Smooth muscle cell of the brain vasculature (primary cell): ENCODE results near the gene EXOSC2.

Experiments
- DNase-seq: peaks from one replicate; pipeline ENCODE4 v3.0.0-alpha.2; 2012; ENCODE audit warnings: low read depth, low spot score

The EXOSC2 gene

GRCh38 chr9:130738281-130738680 is 44.7 kb downstream of the EXOSC2 start:
- DNase-seq: no peak

- DNase-seq: no peak
Measured at GRCh38 chr9:130739081-130739480, 45.5 kb downstream of the EXOSC2 start.

GRCh38 chr9:130740218-130741023 is 46.8 kb downstream of the EXOSC2 start:
- no peak for DNase-seq

GRCh38 chr9:130741024-130741305 is 47.4 kb downstream of the EXOSC2 start:
- DNase-seq: no peak

GRCh38 chr9:130741831-130742449 is 48.4 kb downstream of the EXOSC2 start:
- no peak for DNase-seq

- no peak for DNase-seq
Measured at GRCh38 chr9:130743656-130744055, 50.1 kb downstream of the EXOSC2 start.

GRCh38 chr9:130745210-130745800 is 51.7 kb downstream of the EXOSC2 start:
- no peak for DNase-seq

- no peak for DNase-seq
Measured at GRCh38 chr9:130745829-130746228, 52.2 kb downstream of the EXOSC2 start.

- DNase-seq: no peak
Measured at GRCh38 chr9:130746434-130747212, 53.0 kb downstream of the EXOSC2 start.

- no peak for DNase-seq
Measured at GRCh38 chr9:130751631-130752355, 58.2 kb downstream of the EXOSC2 start.
